HFF-Myc (cell line): Measurements from ENCODE around the gene SPG21.

Experiments
- DNase-seq: peaks from one replicate; pipeline ENCODE4 v3.0.0-alpha.2; 2011; ENCODE audit warnings: low read depth; ENCODE audit errors: extremely low read depth
- H3K4me3 ChIP-seq: replicated peaks from 2 replicates; pipeline ENCODE4 v1.5.1; 2011; ENCODE audit warnings: low read depth, mild to moderate bottlenecking, control low read depth, low read length
- TF ChIP-seq, protein P1 (sequence below): IDR thresholded peaks from 2 replicates; pipeline ENCODE4 v1.5.1; 2012; ENCODE audit warnings: mild to moderate bottlenecking, low read depth, low read length, control low read depth; ENCODE audit errors: missing control alignments

Gene SPG21

DNA sequence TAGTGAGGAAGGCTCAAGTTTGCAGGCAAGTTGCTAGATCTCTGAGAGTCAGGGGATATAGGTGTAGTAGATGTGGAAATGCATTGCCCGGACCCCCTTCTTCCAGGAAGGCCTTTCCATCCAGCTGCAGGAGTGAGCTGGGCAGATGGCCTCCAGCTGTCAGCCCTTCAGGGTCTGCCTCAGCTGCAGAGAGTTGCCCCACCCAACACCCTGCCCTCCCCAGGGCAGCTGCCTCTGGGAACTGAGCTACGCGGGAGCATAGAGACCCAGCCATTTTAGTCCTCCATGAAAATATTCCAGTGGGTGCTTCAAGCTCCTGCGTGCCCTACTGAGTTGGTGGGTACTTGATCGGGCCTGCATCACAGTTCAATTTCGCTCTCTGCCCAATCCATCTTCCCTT is 29.6 kb downstream of the SPG21 start:
- DNase-seq = no peak
- TF ChIP-seq, protein P1, sequence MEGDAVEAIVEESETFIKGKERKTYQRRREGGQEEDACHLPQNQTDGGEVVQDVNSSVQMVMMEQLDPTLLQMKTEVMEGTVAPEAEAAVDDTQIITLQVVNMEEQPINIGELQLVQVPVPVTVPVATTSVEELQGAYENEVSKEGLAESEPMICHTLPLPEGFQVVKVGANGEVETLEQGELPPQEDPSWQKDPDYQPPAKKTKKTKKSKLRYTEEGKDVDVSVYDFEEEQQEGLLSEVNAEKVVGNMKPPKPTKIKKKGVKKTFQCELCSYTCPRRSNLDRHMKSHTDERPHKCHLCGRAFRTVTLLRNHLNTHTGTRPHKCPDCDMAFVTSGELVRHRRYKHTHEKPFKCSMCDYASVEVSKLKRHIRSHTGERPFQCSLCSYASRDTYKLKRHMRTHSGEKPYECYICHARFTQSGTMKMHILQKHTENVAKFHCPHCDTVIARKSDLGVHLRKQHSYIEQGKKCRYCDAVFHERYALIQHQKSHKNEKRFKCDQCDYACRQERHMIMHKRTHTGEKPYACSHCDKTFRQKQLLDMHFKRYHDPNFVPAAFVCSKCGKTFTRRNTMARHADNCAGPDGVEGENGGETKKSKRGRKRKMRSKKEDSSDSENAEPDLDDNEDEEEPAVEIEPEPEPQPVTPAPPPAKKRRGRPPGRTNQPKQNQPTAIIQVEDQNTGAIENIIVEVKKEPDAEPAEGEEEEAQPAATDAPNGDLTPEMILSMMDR = no peak
- no peak overlapping the region for H3K4me3 ChIP-seq

DNA sequence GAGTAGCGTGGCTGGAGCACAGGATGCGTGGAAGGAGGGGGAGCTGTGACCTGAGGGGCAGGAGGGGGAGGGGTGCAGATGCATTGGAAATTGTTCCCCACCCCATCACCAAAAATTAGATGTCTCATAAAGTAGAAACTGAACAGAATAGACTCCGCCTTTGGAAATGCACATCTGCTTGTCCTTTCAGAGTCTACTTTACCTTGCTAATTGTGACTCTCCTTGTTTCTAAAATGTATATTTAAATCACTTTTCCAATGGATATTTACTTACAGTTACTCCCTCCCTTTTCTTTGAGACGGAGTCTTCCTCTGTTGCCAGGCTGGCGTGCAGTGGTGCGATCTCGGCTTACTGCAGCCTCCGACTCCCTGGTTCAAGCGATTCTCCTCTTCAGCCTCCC is 30.6 kb downstream of the SPG21 start:
- TF ChIP-seq, protein P1 = no peak
- no peak overlapping the region for H3K4me3 ChIP-seq
- DNase-seq = no peak

DNA sequence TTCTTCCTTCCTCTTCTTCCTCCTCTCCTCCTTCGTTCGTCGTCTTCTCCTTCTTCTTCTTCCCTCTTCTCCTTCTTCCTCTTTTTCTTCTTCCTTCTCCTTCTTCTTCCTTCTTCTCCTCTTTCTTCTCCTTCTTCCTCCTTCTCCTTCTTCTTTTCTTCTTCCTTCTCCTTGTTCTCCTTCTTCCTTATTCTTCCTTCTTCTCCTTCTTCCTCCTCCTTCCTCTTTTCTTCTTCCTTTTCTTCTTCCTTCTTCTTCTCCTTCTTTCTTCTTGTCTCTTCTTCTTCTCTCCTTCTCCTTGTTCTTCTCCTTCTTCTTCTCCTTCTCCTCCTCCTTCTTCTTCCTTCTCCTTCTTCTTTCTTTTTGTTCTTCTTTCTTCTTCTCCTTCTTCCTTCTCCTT is 35.3 kb downstream of the SPG21 start:
- no peak for DNase-seq
- TF ChIP-seq, protein P1 = no peak
- no peak overlapping the region for H3K4me3 ChIP-seq

DNA sequence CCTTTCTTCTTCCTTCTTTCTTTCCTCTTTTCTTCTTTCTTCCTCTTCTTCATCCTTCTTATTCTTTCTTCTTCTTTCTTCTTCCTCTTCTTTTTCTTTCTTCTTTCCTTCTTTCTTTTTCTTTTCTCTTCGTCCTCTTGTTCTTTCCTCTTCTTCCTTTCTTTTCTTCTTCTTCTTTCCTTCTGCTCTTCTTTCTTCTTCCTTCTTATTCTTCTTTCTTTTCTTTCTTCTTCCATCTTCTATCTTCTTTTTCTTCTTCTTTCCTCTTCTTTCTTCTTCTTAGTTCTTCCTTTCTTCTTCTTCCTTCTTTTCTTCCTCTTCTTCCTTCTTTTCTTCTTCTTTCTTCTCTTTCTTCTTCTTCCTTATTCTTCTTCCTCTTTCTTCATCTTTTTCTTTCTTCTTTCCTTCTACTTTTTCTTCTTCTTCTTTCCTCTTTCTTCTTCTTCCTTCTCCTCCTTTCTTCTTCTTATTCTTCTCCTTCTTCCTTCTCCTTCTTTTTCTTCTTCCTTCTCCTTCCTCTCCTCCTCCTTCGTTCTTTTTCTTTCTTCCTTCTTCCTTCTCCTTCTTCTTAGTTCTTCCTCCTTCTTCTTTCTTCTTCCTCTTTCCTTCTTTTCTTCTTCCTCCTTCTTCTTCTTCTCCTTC is 37.8 kb downstream of the SPG21 start:
- H3K4me3 ChIP-seq = no peak overlapping the region
- DNase-seq = no peak
- TF ChIP-seq, protein P1 = no peak

DNA sequence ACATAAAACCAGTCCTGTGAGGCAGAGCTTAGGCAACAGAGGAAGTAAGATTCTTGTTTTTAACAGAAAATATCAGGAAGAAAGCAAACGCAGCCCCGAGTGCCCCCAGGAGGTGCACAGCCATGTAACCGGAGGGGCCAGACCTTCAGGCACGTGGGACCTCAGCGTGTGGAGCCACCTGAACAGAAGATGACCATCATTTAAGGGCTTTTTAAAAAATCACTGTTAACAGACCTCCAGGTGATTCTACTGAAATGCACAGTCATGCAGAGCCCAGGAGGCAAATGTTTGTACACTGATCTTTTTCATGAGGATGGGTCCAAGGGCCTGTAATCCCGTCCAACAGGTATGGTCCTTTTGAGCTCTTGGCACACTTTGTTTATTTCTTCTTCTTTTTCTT is 38.8 kb downstream of the SPG21 start:
- H3K4me3 ChIP-seq = no peak overlapping the region
- no peak for DNase-seq
- TF ChIP-seq, protein P1 = no peak

DNA sequence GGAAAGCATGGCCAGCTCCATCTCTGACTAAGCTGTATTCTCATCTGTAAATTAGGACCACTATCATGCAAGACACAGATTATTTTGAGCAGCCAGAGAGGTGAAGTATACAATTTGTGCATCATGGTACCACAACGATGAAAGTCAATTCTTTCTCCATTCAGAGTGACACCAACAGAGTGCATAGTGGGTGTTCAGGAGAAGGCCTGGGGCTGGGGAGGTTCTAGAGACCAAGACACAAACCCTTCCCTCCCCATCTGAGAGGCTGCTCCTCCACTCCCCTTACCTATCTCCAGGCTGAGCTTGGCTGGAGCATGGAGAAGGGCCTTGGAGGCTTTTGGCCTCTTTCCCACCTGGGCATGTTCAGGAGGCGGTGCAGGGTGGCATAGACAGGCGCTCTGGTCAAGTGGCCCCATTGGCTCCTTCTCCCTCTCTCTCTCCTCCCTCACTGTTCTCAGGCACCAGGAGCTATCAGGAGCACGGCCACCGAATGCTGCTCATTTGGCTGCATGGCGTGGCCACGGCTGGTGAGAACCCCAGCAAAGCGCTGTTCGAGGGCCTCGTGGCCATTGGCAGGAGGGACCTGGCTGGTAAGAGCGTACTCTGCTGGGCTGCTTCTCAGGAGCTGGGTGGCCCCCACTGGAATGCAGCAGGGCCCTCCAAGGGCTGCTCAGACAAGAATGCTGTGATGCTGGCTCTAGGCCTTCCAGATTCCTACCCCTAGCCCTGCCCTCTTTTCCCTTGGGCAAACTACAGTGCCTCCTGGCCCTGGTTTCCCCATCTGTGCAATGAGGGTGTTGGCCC is 40.1 kb downstream of the SPG21 start:
- no peak for DNase-seq
- no peak overlapping the region for H3K4me3 ChIP-seq
- TF ChIP-seq, protein P1 = no peak
